HFFc6 (cell line): ENCODE data around the gene ALPL. TPM values are rescaled to one million over a fixed set of nuclear protein-coding genes. Genes with fewer than 3 reads are reported as not detected.
A peak's percentile ranks its signal among the peaks of the same experiment; 100 is the strongest.

Experiments used
- DNase-seq: peaks from one replicate; pipeline ENCODE4 v3.0.0-alpha.2; 2018
- H3K27ac Mint-ChIP-seq: 2 replicates; pipeline ENCODE4 v1.8.0; 2020; ENCODE audit warnings: mild to moderate bottlenecking, mixed read lengths
- H3K27me3 Mint-ChIP-seq: 2 replicates; pipeline ENCODE4 v1.8.0; 2021; ENCODE audit warnings: mild to moderate bottlenecking, moderate library complexity, mixed read lengths; ENCODE audit not compliant: insufficient read depth
- H3K36me3 Mint-ChIP-seq: 2 replicates; pipeline ENCODE4 v1.8.0; 2021; ENCODE audit warnings: low read depth, mixed read lengths
- H3K4me1 Mint-ChIP-seq: 2 replicates; pipeline ENCODE4 v1.8.0; 2020; ENCODE audit warnings: low read depth, mixed read lengths
- H3K4me3 Mint-ChIP-seq: 2 replicates; pipeline ENCODE4 v1.8.0; 2020; ENCODE audit warnings: mild to moderate bottlenecking, moderate library complexity, mixed read lengths
- H3K9me3 Mint-ChIP-seq: 2 replicates; pipeline ENCODE4 v1.8.0; 2020; ENCODE audit warnings: mild to moderate bottlenecking, mixed read lengths
- total RNA-seq, 6 experiments: library from RNA; stranded (reverse); fragmentation: NEBNext Ultra II Directional; extraction: Animal tissue kit (Norgen Biotek cat#: 25700); gene quantifications; 2 replicates in 1 of 6; 3 replicates in 5 of 6; pipeline ENCODE4 v1.2.3, GENCODE V29; 2021
- TF ChIP-seq, protein P1 (sequence below): fragments of 200-600 bp; sonication (generic); IDR thresholded peaks from 2 replicates; pipeline ENCODE4 v1.5.0; 2021; ENCODE audit warnings: antibody characterized with exemption, mild to moderate bottlenecking

ALPL gene
- total RNA-seq, 6 experiments from 2014 or later: 0.19 to 0.21 TPM; not detected in 4

DNA sequence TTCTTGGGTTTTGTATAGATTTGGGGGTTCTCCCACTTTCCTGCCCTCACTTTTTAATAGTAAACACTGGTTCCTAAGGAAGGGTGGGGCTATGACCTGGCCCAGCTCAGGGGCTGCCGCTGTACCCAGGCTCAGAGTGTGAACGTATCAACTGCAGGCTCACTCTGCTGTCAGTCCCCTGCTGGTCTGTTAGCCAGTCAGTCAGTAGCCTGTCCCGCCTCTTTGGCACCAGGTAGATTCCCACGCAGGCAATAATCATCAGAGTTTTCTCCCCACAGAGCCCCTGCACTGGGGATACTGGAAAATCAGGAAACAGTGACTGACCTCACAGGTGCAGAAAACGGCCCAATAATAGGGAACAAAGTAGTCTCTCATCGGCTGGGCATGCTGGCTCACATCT is 15.0 kb upstream of the ALPL start:
- Mint-ChIP-seq H3K9me3 (peaks cover 6% of the 10 kb centered on the region), H3K27me3 (peaks cover 36% of the 10 kb centered on the region), H3K27ac (no peak overlapping the region), H3K36me3 (no peaks in the 10 kb centered on the region), H3K4me1 (peaks cover 6% of the 10 kb centered on the region), H3K4me3 (no peak overlapping the region)
- DNase-seq: no peak
- TF ChIP-seq, protein P1, sequence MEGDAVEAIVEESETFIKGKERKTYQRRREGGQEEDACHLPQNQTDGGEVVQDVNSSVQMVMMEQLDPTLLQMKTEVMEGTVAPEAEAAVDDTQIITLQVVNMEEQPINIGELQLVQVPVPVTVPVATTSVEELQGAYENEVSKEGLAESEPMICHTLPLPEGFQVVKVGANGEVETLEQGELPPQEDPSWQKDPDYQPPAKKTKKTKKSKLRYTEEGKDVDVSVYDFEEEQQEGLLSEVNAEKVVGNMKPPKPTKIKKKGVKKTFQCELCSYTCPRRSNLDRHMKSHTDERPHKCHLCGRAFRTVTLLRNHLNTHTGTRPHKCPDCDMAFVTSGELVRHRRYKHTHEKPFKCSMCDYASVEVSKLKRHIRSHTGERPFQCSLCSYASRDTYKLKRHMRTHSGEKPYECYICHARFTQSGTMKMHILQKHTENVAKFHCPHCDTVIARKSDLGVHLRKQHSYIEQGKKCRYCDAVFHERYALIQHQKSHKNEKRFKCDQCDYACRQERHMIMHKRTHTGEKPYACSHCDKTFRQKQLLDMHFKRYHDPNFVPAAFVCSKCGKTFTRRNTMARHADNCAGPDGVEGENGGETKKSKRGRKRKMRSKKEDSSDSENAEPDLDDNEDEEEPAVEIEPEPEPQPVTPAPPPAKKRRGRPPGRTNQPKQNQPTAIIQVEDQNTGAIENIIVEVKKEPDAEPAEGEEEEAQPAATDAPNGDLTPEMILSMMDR: no peak

DNA sequence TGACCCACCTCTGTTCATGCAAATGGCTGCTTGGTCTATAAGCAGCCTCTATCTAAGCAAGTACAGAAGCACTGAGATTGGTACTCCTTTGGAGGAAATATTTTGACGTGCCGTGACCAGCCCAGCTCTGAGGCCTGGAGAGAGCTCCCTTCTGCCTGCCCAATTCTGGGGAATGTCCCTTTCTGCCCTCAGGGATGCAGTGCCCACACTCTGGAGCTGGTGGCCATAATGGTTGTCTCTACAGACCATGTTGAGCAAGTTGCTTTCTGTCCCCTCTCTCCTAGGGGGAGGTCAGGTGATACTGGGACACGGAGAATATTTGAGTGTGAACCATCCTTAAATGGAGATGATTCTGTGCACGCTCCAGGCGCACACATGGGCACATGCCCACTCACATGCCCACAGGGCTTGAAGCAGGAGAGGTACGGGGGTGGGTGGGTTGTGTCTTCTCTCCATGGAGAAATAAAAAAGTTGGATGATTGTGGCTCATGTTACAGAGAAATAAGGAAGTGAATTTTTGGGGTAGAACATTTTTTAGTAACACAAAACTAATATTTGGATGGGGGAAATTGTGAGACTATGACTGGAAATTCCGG is 13.9 kb upstream of the ALPL start:
- Mint-ChIP-seq H3K4me1 (peaks cover 6% of the 10 kb centered on the region), H3K9me3 (peaks cover 4% of the 10 kb centered on the region; the same call in 1 of the 2 replicates), H3K27me3 (peaks cover 40% of the 10 kb centered on the region), H3K4me3 (no peak overlapping the region), H3K27ac (no peak overlapping the region), H3K36me3 (no peaks in the 10 kb centered on the region)
- DNase-seq: no peak
- TF ChIP-seq, protein P1: no peak

DNA sequence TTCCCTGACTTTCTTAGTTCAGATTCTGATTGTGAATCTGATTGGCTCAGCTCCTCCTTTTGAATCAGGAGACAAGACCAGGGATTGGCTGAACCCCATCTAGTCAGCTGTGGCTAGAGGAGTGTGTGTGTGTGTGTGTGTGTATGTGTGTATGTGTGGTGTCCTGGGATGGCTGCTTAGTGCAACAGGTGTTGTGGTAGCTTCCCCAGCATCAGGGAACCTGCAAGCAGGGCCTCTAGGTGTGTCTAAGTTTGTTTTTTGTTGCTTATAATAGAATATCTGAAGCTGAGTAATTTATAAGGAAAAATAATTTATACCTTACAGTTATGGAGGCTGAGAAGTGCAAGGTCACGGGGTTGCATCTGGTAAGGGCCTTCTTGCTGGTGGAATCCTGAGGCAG is 13.2 kb upstream of the ALPL start:
- TF ChIP-seq, protein P1: no peak
- H3K4me1 Mint-ChIP-seq: no peaks in the 10 kb centered on the region
- H3K4me3 Mint-ChIP-seq: no peak overlapping the region
- H3K27me3 Mint-ChIP-seq: peaks cover 42% of the 10 kb centered on the region
- no peak for DNase-seq
- no peak overlapping the region for H3K27ac Mint-ChIP-seq
- no peaks in the 10 kb centered on the region for H3K36me3 Mint-ChIP-seq
- no peaks in the 10 kb centered on the region for H3K9me3 Mint-ChIP-seq

DNA sequence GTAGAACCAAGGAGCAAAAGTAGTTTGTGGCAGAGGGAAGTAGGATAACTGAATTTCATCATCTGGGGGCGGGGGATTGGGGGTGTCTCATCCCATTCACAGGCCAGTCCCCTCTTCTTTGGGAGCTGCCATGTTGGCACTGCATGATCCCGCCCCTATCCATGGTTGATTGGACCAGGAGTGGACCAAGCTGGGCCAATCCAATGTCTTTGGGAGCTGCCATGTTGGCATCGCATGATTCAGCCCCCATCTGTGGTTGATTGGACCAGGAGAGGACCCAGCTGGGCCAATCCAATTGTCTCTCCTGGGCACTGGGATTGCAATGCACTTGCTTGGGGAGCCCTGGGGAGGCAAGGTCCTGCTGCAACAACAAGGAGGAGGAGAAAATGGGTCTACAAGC is 12.3 kb upstream of the ALPL start:
- no peak overlapping the region for H3K27ac Mint-ChIP-seq
- no peak overlapping the region for H3K4me3 Mint-ChIP-seq
- no peaks in the 10 kb centered on the region for H3K9me3 Mint-ChIP-seq
- no peak for DNase-seq
- H3K4me1 Mint-ChIP-seq: no peaks in the 10 kb centered on the region
- TF ChIP-seq, protein P1: no peak
- no peaks in the 10 kb centered on the region for H3K36me3 Mint-ChIP-seq
- H3K27me3 Mint-ChIP-seq: peaks cover 44% of the 10 kb centered on the region

DNA sequence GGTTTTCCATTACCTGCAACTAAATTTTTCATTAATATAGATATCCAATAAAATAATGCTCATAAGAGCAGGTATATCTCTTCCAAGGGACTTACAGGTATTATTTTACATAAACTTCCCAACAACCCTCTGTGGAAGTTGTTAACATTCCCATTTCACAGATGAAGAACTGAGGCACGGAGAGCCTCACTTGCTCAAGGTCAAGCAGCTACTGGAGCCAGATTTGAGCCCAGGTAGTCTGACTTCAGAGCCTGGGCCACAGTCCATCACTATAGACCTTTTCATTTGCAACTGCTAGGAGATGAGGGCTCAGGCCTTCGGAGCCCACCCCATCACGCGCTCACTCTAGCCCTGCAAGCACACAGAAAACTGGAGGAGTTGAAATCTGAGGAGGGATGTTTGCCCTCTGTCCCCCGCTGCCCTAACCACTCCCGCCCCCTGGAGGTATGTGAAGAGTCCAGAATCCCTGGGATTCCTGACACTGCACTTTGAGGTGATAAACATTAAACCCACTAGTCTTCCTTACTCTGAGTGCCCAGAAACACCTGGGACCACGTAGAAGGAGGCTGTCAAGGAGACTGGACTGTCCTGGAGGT is 11.7 kb upstream of the ALPL start:
- no peak for DNase-seq
- H3K27me3 Mint-ChIP-seq: peaks cover 40% of the 10 kb centered on the region
- H3K9me3 Mint-ChIP-seq: no peaks in the 10 kb centered on the region
- TF ChIP-seq, protein P1: peak; percentile 19; the same call in 1 of the 2 replicates
- H3K4me1 Mint-ChIP-seq: no peaks in the 10 kb centered on the region
- no peaks in the 10 kb centered on the region for H3K36me3 Mint-ChIP-seq
- H3K27ac Mint-ChIP-seq: no peak overlapping the region
- no peak overlapping the region for H3K4me3 Mint-ChIP-seq
